SK-N-SH (cell line): ENCODE data around the gene TREML4. TPM values are rescaled to one million over a fixed set of nuclear protein-coding genes. Genes with fewer than 3 reads are reported as not detected.

Source experiments
- CTCF ChIA-PET: fragments of 300-600, 350-600 bp; formaldehyde crosslinking; extraction: SDS; loops from one replicate; lab custom pipeline; 2021; lab: Yijun Ruan, JAX
- POLR2A ChIA-PET: fragments of 350-600 bp; sonication (Branson Sonifier 250); formaldehyde crosslinking; extraction: SDS; loops from one replicate; lab custom pipeline; 2020; ENCODE audit warnings: antibody characterized with exemption, inconsistent platforms; lab: Yijun Ruan, JAX
- DNase-seq: peaks from one replicate; pipeline ENCODE4 v3.0.0; 2012
- H2AFZ ChIP-seq: fragments of 200-600 bp; sonication (generic); 2 replicates; pipeline ENCODE4 v1.8.1; 2016; ENCODE audit warnings: antibody characterized with exemption, mild to moderate bottlenecking, low read depth
- H3F3A ChIP-seq: fragments of 200-600 bp; sonication (generic); replicated peaks from 2 replicates; pipeline ENCODE3; 2016; ENCODE audit warnings: antibody characterized with exemption, mild to moderate bottlenecking; ENCODE audit not compliant: insufficient read depth
- H3K27ac ChIP-seq, 2 experiments: fragments of 200-500 bp in 1 of 2; fragments of 200-600 bp in 1 of 2; sonication (Bioruptor generic) in 1 of 2; sonication (generic), shearing (Covaris generic) in 1 of 2; 2 replicates each; pipeline versions ENCODE4 v1.5.1 to v1.6.1; 2014 to 2016; ENCODE audit warnings: low read depth in 2 of 2, inconsistent platforms in 1 of 2, low read length in 1 of 2, mild to moderate bottlenecking in 1 of 2, mixed read lengths in 1 of 2
- H3K27me3 ChIP-seq: fragments of 200-600 bp; sonication (generic), shearing (Covaris generic); 2 replicates; pipeline ENCODE4 v1.6.1; 2016; ENCODE audit warnings: mixed run types; ENCODE audit not compliant: insufficient read depth
- H3K36me3 ChIP-seq, 2 experiments: fragments of 200-500 bp in 1 of 2; fragments of 200-600 bp in 1 of 2; sonication (Bioruptor generic) in 1 of 2; sonication (generic) in 1 of 2; replicated peaks in 1 of 2; 2 replicates each; pipeline versions ENCODE3 to v1.5.1; 2014 to 2016; ENCODE audit warnings: low read length in 1 of 2, mild to moderate bottlenecking in 1 of 2; ENCODE audit not compliant: insufficient read depth in 2 of 2, control insufficient read depth in 1 of 2
- H3K4me1 ChIP-seq, 2 experiments: fragments of 200-500 bp in 1 of 2; fragments of 200-600 bp in 1 of 2; sonication (Bioruptor generic) in 1 of 2; sonication (generic), shearing (Covaris generic) in 1 of 2; 2 replicates each; pipeline versions ENCODE4 v1.5.1 to v1.6.1; 2014 to 2016; ENCODE audit warnings: low read depth in 1 of 2, low read length in 1 of 2, mixed run types in 1 of 2; ENCODE audit not compliant: insufficient read depth in 2 of 2, control insufficient read depth in 1 of 2
- H3K4me2 ChIP-seq: fragments of 200-600 bp; sonication (generic), shearing (Covaris generic); 2 replicates; pipeline ENCODE4 v1.6.1; 2017; ENCODE audit warnings: mixed run types
- H3K4me3 ChIP-seq, 2 experiments: fragments of 200-500 bp in 1 of 2; fragments of 200-600 bp in 1 of 2; sonication (Bioruptor generic) in 1 of 2; sonication (generic), shearing (Covaris generic) in 1 of 2; 2 replicates each; pipeline versions ENCODE4 v1.5.1 to v1.8.1; 2014 to 2016; ENCODE audit warnings: low read depth in 2 of 2, inconsistent platforms in 1 of 2, low read length in 1 of 2, mild to moderate bottlenecking in 1 of 2, mixed read lengths in 1 of 2, moderate library complexity in 1 of 2
- H3K79me2 ChIP-seq: fragments of 200-600 bp; sonication (generic); 2 replicates; pipeline ENCODE4 v1.8.1; 2017; ENCODE audit warnings: mild to moderate bottlenecking; ENCODE audit not compliant: insufficient read depth
- H3K9ac ChIP-seq: fragments of 200-600 bp; sonication (generic); 2 replicates; pipeline ENCODE4 v1.6.1; 2017; ENCODE audit warnings: mixed run types
- H3K9me2 ChIP-seq: fragments of 200-600 bp; sonication (generic); 2 replicates; pipeline ENCODE4 v1.6.1; 2017; ENCODE audit warnings: mixed run types
- H3K9me3 ChIP-seq: fragments of 200-600 bp; sonication (generic); 2 replicates; pipeline ENCODE4 v1.6.1; 2017; ENCODE audit warnings: mixed run types, mild to moderate bottlenecking, moderate library complexity
- H4K20me1 ChIP-seq: fragments of 200-600 bp; sonication (generic); 2 replicates; pipeline ENCODE4 v1.6.1; 2017; ENCODE audit warnings: mild to moderate bottlenecking, mixed run types; ENCODE audit not compliant: insufficient read depth
- CTCF ChIP-seq: fragments of 200-600 bp; sonication (generic); IDR thresholded peaks from 2 replicates; pipeline ENCODE4 v1.6.1; 2017; ENCODE audit warnings: antibody characterized with exemption, mild to moderate bottlenecking, moderate library complexity
- EP300 ChIP-seq, 2 experiments: IDR thresholded peaks; 2 replicates each; pipeline versions ENCODE4 v1.4.0 to v1.6.1; 2012; ENCODE audit warnings: borderline replicate concordance in 1 of 2, low read depth in 1 of 2, low read length in 1 of 2
- FOSL2 ChIP-seq: IDR thresholded peaks from 2 replicates; pipeline ENCODE4 v1.4.0; 2012; ENCODE audit warnings: low read depth, mild to moderate bottlenecking, moderate library complexity, borderline replicate concordance
- GABPA ChIP-seq: IDR thresholded peaks from 2 replicates; pipeline ENCODE4 v1.4.0; 2012; ENCODE audit warnings: low read depth, mild to moderate bottlenecking
- GATA2 ChIP-seq: sonication (generic); formaldehyde crosslinking; IDR thresholded peaks from 2 replicates; pipeline ENCODE4 v1.5.0; 2020; ENCODE audit warnings: mild to moderate bottlenecking, missing genetic modification reagents
- IRF3 ChIP-seq: fragments of 150-350 bp; IDR thresholded peaks from 2 replicates; pipeline ENCODE4 v1.6.1; 2016; ENCODE audit warnings: mild to moderate bottlenecking, low read depth, low read length
- JUND ChIP-seq: IDR thresholded peaks from 2 replicates; pipeline ENCODE4 v1.4.0; 2012
- MXI1 ChIP-seq: IDR thresholded peaks from 2 replicates; pipeline ENCODE4 v1.6.1; 2012; ENCODE audit warnings: mild to moderate bottlenecking, low read depth, low read length, improper control_type of control experiment
- NRF1 ChIP-seq: IDR thresholded peaks from 2 replicates; pipeline ENCODE4 v1.6.1; 2012; ENCODE audit warnings: low read depth, mild to moderate bottlenecking, low read length
- PBX3 ChIP-seq: IDR thresholded peaks from 2 replicates; pipeline ENCODE4; 2012
- RAD21 ChIP-seq: IDR thresholded peaks from 2 replicates; pipeline ENCODE4 v1.6.1; 2012; ENCODE audit warnings: mild to moderate bottlenecking, low read length
- SMC3 ChIP-seq: IDR thresholded peaks from 2 replicates; pipeline ENCODE4 v1.6.1; 2012; ENCODE audit warnings: low read depth, low read length, improper control_type of control experiment
- USF1 ChIP-seq: IDR thresholded peaks from 2 replicates; pipeline ENCODE4 v1.4.0; 2012; ENCODE audit warnings: low read depth, borderline replicate concordance
- polyA plus RNA-seq, 3 experiments: library from polyadenylated mRNA; depleted of rRNA; stranded (reverse); fragments of >200 nt; gene quantifications; 2 replicates each; pipeline ENCODE4 v1.2.3, GENCODE V29; 2012

Gene TREML4
- polyA plus RNA-seq, 1 of the 3 experiments (the other 2 are of a cell fraction): not detected

GRCh38 chr6:41263267-41263666 lies 35.1 kb downstream of the TREML4 start (continued):
- no peak for TF ChIP-seq PBX3
- no peak for TF ChIP-seq USF1
- TF ChIP-seq GATA2 (CRISPR knock-in tag): no peak
- no peak for TF ChIP-seq JUND
- no peak for TF ChIP-seq IRF3
- no peak for TF ChIP-seq NRF1
- no peak for TF ChIP-seq MXI1
- no peak for TF ChIP-seq EP300 (IDR thresholded peaks at IDR 0.05; ENCODE audit: borderline replicate concordance in 1 of 2, low read depth in 1 of 2, low read length in 1 of 2)

GRCh38 chr6:41266541-41266940 lies 38.4 kb downstream of the TREML4 start:
- Histone ChIP-seq H3K9me3 (0 out of 2 replicates have a peak, but pooled peaks cover 8% of the 10 kb centered on the region), H3K9me2 (no peaks in the 10 kb centered on the region), H3K9ac (no peak overlapping the region), H3K4me2 (no peak overlapping the region), H3K79me2 (no peaks in the 10 kb centered on the region), H3K4me1 (peaks cover 0 to 8% of the 10 kb centered on the region in 2 experiments; a peak in 1 of 4 replicates), H3K4me3 (no peak overlapping the region), H3K36me3 (no peaks in the 10 kb centered on the region), H4K20me1 (no peaks in the 10 kb centered on the region), H3K27ac (no peak overlapping the region), H3K27me3 (no peaks in the 10 kb centered on the region), H3F3A (no peaks in the 10 kb centered on the region), H2AFZ (no peak overlapping the region)
- no peak for DNase-seq
- ChIA-PET CTCF (no interaction called here), POLR2A (no interaction called here)
- TF ChIP-seq CTCF (no peak), SMC3 (no peak), PBX3 (no peak), NRF1 (no peak), USF1 (no peak), MXI1 (no peak), JUND (no peak), RAD21 (no peak), FOSL2 (no peak), GABPA (no peak)
